Superior temporal gyrus (tissue), 1 donor: Measurements from ENCODE around the gene SIGLEC5.

Experiments used
- DNase-seq: peaks from one replicate; pipeline ENCODE4 v3.0.0-alpha.2; 2016; ENCODE audit errors: extremely low spot score

The SIGLEC5 gene

GRCh38 chr19:51587264-51588191 lies 42.7 kb downstream of the SIGLEC5 start:
- no peak for DNase-seq

- DNase-seq, result no peak
Observed at GRCh38 chr19:51586799-51587198, 43.4 kb downstream of the SIGLEC5 start.

- no peak for DNase-seq
Observed at GRCh38 chr19:51586103-51586728, 44.0 kb downstream of the SIGLEC5 start.

- no peak for DNase-seq
Observed at GRCh38 chr19:51576850-51577249, 53.4 kb downstream of the SIGLEC5 start.

GRCh38 chr19:51573331-51573730 lies 56.9 kb downstream of the SIGLEC5 start:
- no peak for DNase-seq

- DNase-seq, result no peak
Observed at GRCh38 chr19:51572908-51573307, 57.3 kb downstream of the SIGLEC5 start.

- DNase-seq, result no peak
Observed at GRCh38 chr19:51572410-51572809, 57.8 kb downstream of the SIGLEC5 start.

- DNase-seq, result peak; percentile 11
Observed at GRCh38 chr19:51571599-51571998, 58.6 kb downstream of the SIGLEC5 start.

- peak; percentile 100 for DNase-seq
Observed at GRCh38 chr19:51570962-51571575, 59.1 kb downstream of the SIGLEC5 start, which contains the start of gene ZNF175. TSS of gene ZNF175 (plus strand) at chr19:51571283. CDS start at chr19:51573330, 2,047 bp downstream.

- no peak for DNase-seq
Observed at GRCh38 chr19:51568456-51568855, 61.7 kb downstream of the SIGLEC5 start.

GRCh38 chr19:51567583-51567982 lies 62.6 kb downstream of the SIGLEC5 start:
- no peak for DNase-seq

GRCh38 chr19:51566489-51567100 lies 63.6 kb downstream of the SIGLEC5 start:
- DNase-seq, result no peak

- no peak for DNase-seq
Observed at GRCh38 chr19:51565583-51565982, 64.6 kb downstream of the SIGLEC5 start.

GRCh38 chr19:51564791-51565190 lies 65.4 kb downstream of the SIGLEC5 start:
- no peak for DNase-seq
